Epithelial cell of proximal tubule (primary cell): Measurements from ENCODE around the gene CYSTM1. TPM values are rescaled to one million over a fixed set of nuclear protein-coding genes. Genes with fewer than 3 reads are reported as not detected.
A peak's percentile ranks its signal among the peaks of the same experiment; 100 is the strongest.

Experiments
- DNase-seq: peaks from one replicate; pipeline ENCODE4 v3.0.0-alpha.2; 2011; ENCODE audit warnings: low read depth
- H3K4me3 ChIP-seq: 2 replicates; pipeline ENCODE4 v1.5.1; 2011; ENCODE audit warnings: low read depth, mild to moderate bottlenecking, low read length
- CTCF ChIP-seq: conservative IDR thresholded peaks from 2 replicates; pipeline ENCODE4 v1.5.1; 2012; ENCODE audit warnings: low read depth, mild to moderate bottlenecking, low read length
- total RNA-seq: library from RNA; depleted of rRNA; stranded (reverse); fragments of >200 nt; gene quantifications from 2 replicates; pipeline ENCODE4 v1.2.3, GENCODE V29; 2015

The CYSTM1 gene
- total RNA-seq, 1 donor from 2014 or later, result 161 TPM

- H3K4me3 ChIP-seq, result no peak overlapping the region
- TF ChIP-seq CTCF, result no peak
- no peak for DNase-seq
Measured at GRCh38 chr5:140217299-140218026, 42.5 kb downstream of the CYSTM1 start.

- TF ChIP-seq CTCF, result no peak
- no peak for DNase-seq
- peak overlapping the region; percentile 15 for H3K4me3 ChIP-seq
Measured at GRCh38 chr5:140219068-140219991, 44.3 kb downstream of the CYSTM1 start.

- DNase-seq, result peak; percentile 77
- no peak overlapping the region for H3K4me3 ChIP-seq
- TF ChIP-seq CTCF, result no peak
Measured at GRCh38 chr5:140220032-140220697, 45.2 kb downstream of the CYSTM1 start.

- H3K4me3 ChIP-seq, result no peak overlapping the region
- no peak for DNase-seq
- TF ChIP-seq CTCF, result no peak
Measured at GRCh38 chr5:140220698-140221064, 45.7 kb downstream of the CYSTM1 start.

GRCh38 chr5:140221697-140222223, 46.8 kb downstream of the CYSTM1 start:
- TF ChIP-seq CTCF, result no peak
- no peak overlapping the region for H3K4me3 ChIP-seq
- no peak for DNase-seq

- TF ChIP-seq CTCF, result no peak
- H3K4me3 ChIP-seq, result no peak overlapping the region
- DNase-seq, result no peak
Measured at GRCh38 chr5:140222416-140222815, 47.4 kb downstream of the CYSTM1 start.
